ENCODE measurements around the gene ACOXL.

- TF ChIP-seq POLR2AphosphoS5 (IDR thresholded peaks at IDR 0.05) (no peak), POLR2A (IDR thresholded peaks at IDR 0.05) (no peak), EP300 (IDR thresholded peaks at IDR 0.05) (no peak)
- TF ChIP-seq, protein P1, sequence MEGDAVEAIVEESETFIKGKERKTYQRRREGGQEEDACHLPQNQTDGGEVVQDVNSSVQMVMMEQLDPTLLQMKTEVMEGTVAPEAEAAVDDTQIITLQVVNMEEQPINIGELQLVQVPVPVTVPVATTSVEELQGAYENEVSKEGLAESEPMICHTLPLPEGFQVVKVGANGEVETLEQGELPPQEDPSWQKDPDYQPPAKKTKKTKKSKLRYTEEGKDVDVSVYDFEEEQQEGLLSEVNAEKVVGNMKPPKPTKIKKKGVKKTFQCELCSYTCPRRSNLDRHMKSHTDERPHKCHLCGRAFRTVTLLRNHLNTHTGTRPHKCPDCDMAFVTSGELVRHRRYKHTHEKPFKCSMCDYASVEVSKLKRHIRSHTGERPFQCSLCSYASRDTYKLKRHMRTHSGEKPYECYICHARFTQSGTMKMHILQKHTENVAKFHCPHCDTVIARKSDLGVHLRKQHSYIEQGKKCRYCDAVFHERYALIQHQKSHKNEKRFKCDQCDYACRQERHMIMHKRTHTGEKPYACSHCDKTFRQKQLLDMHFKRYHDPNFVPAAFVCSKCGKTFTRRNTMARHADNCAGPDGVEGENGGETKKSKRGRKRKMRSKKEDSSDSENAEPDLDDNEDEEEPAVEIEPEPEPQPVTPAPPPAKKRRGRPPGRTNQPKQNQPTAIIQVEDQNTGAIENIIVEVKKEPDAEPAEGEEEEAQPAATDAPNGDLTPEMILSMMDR (IDR thresholded peaks at IDR 0.05): no peak
Measured at GRCh38 chr2:110799376-110799775, 67.0 kb downstream of the ACOXL start.
